Measurements from ENCODE around the gene TMPRSS13. TPM values are rescaled to one million over a fixed set of nuclear protein-coding genes. Genes with fewer than 3 reads are reported as not detected.

TMPRSS13 gene
- total RNA-seq, 1 donor from 2014 or later, result not detected

- Mint-ChIP-seq H3K4me1 (ENCODE audit: low read depth) (no peaks in the 10 kb centered on the region), H3K27me3 (ENCODE audit: low read depth) (peaks cover 7% of the 10 kb centered on the region), H3K9me3 (ENCODE audit: low read depth) (no peaks in the 10 kb centered on the region), H3K27ac (ENCODE audit: unreplicated experiment) (no peak overlapping the region), H3K4me3 (ENCODE audit: unreplicated experiment) (no peak overlapping the region), H3K36me3 (ENCODE audit: low read depth) (no peaks in the 10 kb centered on the region)
- no peak for TF ChIP-seq CTCF (IDR thresholded peaks at IDR 0.05)
- DNase-seq (ENCODE audit: low spot score), result no peak
Measured at GRCh38 chr11:117966908-117967307, 37.7 kb upstream of the TMPRSS13 start.

- H3K27ac Mint-ChIP-seq (ENCODE audit: unreplicated experiment), result no peak overlapping the region
- H3K9me3 Mint-ChIP-seq (ENCODE audit: low read depth), result no peaks in the 10 kb centered on the region
- H3K36me3 Mint-ChIP-seq (ENCODE audit: low read depth), result no peaks in the 10 kb centered on the region
- H3K4me1 Mint-ChIP-seq (ENCODE audit: low read depth), result no peaks in the 10 kb centered on the region
- no peak for DNase-seq (ENCODE audit: low spot score)
- TF ChIP-seq CTCF (IDR thresholded peaks at IDR 0.05), result no peak
- H3K4me3 Mint-ChIP-seq (ENCODE audit: unreplicated experiment), result no peak overlapping the region
- H3K27me3 Mint-ChIP-seq (ENCODE audit: low read depth), result peaks cover 15% of the 10 kb centered on the region
Measured at GRCh38 chr11:117962826-117963225, 33.6 kb upstream of the TMPRSS13 start.

GRCh38 chr11:117961896-117962295, 32.7 kb upstream of the TMPRSS13 start:
- peaks cover 2% of the 10 kb centered on the region for H3K36me3 Mint-ChIP-seq (ENCODE audit: low read depth)

GRCh38 chr11:117960406-117960805, 31.2 kb upstream of the TMPRSS13 start:
- H3K36me3 Mint-ChIP-seq (ENCODE audit: low read depth), result peaks cover 2% of the 10 kb centered on the region
- no peak for DNase-seq (ENCODE audit: low spot score)
- no peaks in the 10 kb centered on the region for H3K4me1 Mint-ChIP-seq (ENCODE audit: low read depth)
- H3K27ac Mint-ChIP-seq (ENCODE audit: unreplicated experiment), result no peak overlapping the region
- peaks cover 7% of the 10 kb centered on the region for H3K9me3 Mint-ChIP-seq (ENCODE audit: low read depth)
- peaks cover 27% of the 10 kb centered on the region for H3K27me3 Mint-ChIP-seq (ENCODE audit: low read depth)
- TF ChIP-seq CTCF (IDR thresholded peaks at IDR 0.05), result no peak
- no peak overlapping the region for H3K4me3 Mint-ChIP-seq (ENCODE audit: unreplicated experiment)

More at GRCh38 chr11:117961896-117962295, 32.7 kb upstream of the TMPRSS13 start:
- TF ChIP-seq CTCF (IDR thresholded peaks at IDR 0.05), result no peak
- DNase-seq (ENCODE audit: low spot score), result no peak
- peaks cover 5% of the 10 kb centered on the region for H3K9me3 Mint-ChIP-seq (ENCODE audit: low read depth)
- H3K27ac Mint-ChIP-seq (ENCODE audit: unreplicated experiment), result no peak overlapping the region
- no peak overlapping the region for H3K4me3 Mint-ChIP-seq (ENCODE audit: unreplicated experiment)
- H3K4me1 Mint-ChIP-seq (ENCODE audit: low read depth), result no peaks in the 10 kb centered on the region
- peaks cover 24% of the 10 kb centered on the region for H3K27me3 Mint-ChIP-seq (ENCODE audit: low read depth)

GRCh38 chr11:117959438-117960149, 30.4 kb upstream of the TMPRSS13 start:
- peaks cover 27% of the 10 kb centered on the region for H3K27me3 Mint-ChIP-seq (ENCODE audit: low read depth)
- H3K9me3 Mint-ChIP-seq (ENCODE audit: low read depth), result peaks cover 7% of the 10 kb centered on the region
- TF ChIP-seq CTCF (IDR thresholded peaks at IDR 0.05), result no peak
- H3K27ac Mint-ChIP-seq (ENCODE audit: unreplicated experiment), result no peak overlapping the region
- H3K4me3 Mint-ChIP-seq (ENCODE audit: unreplicated experiment), result no peak overlapping the region
- H3K4me1 Mint-ChIP-seq (ENCODE audit: low read depth), result no peaks in the 10 kb centered on the region
- peaks cover 2% of the 10 kb centered on the region for H3K36me3 Mint-ChIP-seq (ENCODE audit: low read depth)
- DNase-seq (ENCODE audit: low spot score), result no peak

Data from chondrocyte (in vitro differentiated cells).